ENCODE measurements around the gene CLCN2. TPM values are rescaled to one million over a fixed set of nuclear protein-coding genes. Genes with fewer than 3 reads are reported as not detected.

Gene CLCN2
- 3.3 and 4.4 TPM in 2 replicates for total RNA-seq

DNA sequence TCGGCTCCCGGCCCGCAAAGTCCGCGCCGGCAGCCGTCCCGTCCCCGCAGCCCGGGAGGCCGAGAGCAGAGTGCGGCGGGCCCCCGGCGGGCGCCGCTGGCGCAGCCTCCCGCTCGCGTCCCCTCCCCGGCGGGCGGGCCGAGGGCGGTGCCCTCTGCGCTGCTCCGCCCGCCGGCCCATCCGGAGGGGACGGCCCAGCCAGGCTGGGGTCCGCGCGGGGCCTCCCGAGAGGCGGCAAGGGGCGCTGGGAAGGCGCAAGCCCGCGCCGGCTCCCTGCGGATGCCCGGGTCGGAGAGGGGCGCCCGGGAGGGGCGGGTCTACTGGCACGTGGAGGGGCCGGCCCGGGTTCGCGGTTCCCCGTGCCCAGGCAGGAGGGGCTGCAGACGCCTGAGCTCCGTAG, at the start of gene CLCN2, which contains the start of gene POLR2H:
CLCN2 (minus strand) TSS at position 74 of the 400 bp plus-strand sequence. CDS start 126 bp downstream, outside the sequence.
POLR2H (plus strand) TSS at position 179 of the 400 bp plus-strand sequence. CDS start 1,783 bp downstream, outside the sequence.

DNA sequence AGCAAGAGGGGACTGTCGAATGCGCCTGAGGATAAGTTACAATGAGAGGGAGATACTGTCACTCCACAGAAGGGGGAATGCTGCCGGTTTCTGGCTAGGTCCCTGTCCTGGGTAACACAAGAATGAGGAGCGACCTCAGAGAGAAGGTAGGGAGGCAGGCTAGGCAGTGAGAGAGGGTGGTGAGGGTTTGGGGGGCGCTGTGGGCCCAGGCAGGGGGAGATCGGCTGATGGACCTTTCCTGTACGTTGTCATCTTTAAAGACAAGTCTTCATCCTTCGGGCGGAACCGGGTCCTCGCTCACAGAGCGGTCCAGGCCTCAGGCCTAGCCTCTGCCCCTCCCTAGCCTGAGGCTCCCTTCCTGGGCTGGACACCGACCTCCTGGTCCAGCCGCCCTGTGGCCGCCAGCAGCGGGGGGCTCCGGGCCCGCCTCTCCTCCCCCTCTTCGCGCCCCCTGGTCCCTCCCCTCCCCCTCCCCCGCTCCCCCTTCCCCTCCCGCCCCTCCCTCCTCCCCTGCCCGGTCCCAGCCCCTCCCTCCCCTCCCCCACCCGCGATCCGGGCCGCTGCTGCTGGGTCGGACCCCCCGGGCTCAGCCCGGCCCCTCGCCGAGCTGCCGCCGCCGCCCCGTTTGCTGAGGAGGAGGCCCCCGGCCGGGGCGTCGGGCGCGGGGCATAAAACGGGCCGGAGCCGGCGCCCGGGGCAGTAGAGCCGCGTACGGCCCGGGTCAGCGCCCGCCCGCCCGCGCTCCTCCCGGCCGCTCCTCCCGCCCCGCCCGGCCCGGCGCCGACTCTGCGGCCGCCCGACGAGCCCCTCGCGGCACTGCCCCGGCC, 18.2 kb upstream of the CLCN2 start, which contains the start of gene CHRD:
CHRD (plus strand) TSS at position 697 of the 827 bp plus-strand sequence. CDS start 265 bp downstream, outside the sequence.

DNA sequence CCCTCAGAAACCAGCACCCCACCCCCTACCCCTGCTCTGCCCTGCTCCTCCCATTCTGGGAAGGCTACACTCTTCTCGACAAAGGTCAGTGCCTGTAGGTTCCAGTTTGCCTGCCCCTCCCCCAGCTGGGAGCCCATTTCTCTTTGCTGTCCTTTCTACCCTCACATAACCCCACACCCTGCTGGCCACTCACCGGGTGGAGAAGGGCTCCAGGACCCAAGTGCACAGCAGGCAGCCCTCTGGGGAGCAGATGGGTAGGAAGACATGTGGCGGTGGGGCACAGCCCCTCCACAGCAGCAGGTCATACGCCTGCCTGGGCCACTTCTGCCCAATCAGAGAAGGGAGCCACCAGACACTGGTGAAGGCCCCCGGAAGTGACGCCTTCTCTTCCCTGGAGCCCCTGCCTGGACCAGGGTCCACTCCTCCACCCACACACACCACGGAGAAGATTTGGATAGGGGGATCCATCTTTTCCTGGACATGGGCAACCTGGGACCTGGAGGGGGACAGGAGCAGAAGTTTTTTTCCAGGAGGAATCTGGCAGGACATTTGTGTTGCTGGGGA, 16.6 kb upstream of the CLCN2 start, which contains the start of gene THPO:
THPO (minus strand) TSS at position 326 of the 564 bp plus-strand sequence. CDS start 1,948 bp downstream, outside the sequence.

DNA sequence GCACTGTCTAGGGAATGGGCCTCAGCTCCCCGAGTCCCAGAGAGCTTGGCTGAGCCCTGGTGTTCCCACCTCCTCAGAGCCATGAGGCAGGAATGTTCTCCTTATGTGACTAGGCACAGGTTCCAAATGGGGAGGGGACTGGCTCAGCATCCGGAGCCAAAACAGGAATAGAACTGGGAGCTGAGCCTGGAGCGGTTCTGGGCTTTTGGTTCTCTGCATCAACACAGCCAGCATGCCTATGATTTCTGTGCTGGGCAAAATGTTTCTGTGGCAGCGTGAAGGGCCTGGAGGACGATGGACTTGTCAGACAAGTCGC, 24.0 kb downstream of the CLCN2 start, which contains the start of gene FAM131A:
FAM131A (plus strand) TSS at position 202 of the 316 bp plus-strand sequence; CDS start at position 233, 31 bp downstream.

DNA sequence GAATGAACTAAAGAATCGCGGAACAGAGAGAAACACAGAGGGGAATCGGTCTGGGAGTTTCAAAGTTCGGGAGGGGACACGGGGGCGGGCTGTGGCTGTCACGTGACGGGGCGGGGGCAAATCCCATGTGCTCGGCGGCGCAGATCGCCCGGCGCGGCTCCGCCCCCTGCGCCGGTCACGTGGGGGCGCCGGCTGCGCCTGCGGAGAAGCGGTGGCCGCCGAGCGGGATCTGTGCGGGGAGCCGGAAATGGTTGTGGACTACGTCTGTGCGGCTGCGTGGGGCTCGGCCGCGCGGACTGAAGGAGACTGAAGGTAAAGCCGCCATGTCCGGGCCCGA, 47.1 kb downstream of the CLCN2 start, which contains the start of gene EIF4G1:
EIF4G1 (plus strand) TSS at position 244 of the 337 bp plus-strand sequence. CDS start 1,191 bp downstream, outside the sequence.

DNA sequence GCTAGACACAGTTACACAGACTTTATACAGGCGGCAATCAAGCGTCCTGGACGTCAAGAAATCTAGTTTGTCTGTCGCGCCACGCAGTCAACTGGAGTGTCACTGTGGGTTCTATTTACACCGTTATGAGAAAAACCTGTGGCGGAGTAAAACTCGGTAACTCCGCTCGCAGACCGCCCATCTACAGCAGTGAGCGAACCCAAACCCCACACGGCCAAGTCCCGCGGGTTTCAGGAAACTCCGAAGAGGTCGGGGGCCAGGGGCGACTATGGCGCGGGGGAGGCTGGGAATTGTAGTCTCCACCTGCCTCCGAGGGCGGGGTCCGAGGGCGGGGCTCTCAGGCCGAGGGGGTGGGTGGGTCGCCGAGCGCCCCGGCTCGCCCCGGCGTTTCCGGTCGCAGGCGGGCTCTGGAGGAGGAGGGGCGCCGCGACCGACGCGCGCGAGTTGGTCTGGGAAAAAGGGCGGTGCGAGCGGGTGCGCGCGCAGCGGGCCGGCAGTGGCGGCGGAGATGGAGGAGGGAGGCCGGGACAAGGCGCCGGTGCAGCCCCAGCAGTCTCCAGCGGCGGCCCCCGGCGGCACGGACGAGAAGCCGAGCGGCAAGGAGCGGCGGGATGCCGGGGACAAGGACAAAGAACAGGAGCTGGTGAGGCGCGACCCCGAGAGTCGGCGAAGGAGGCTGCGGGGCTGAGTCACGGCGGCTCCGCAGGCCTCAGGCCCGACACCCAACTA, 62.5 kb downstream of the CLCN2 start, which contains the start of gene PSMD2:
PSMD2 (plus strand) TSS at position 483 of the 729 bp plus-strand sequence; CDS start at position 509, 26 bp downstream.

Other genes with a start within 250 kb of the CLCN2 start
- gene EIF2B5, start 226.2 kb downstream of the CLCN2 start, total RNA-seq = 27.0 and 27.2 TPM in 2 replicates
- gene DVL3, start 206.2 kb downstream of the CLCN2 start, total RNA-seq = 45.7 and 57.3 TPM in 2 replicates
- gene AP2M1, start 186.8 kb downstream of the CLCN2 start, total RNA-seq = 363 and 399 TPM in 2 replicates
- gene ABCF3, start 175.4 kb downstream of the CLCN2 start, total RNA-seq = 64.6 and 69.0 TPM in 2 replicates
- gene VWA5B2, start 132.0 kb downstream of the CLCN2 start, total RNA-seq = 0.03 and 0.52 TPM in 2 replicates
- 43.6 and 51.5 TPM in 2 replicates for gene ALG3, start 112.6 kb downstream of the CLCN2 start, total RNA-seq
- gene EEF1AKMT4, start 111.9 kb downstream of the CLCN2 start, total RNA-seq = 2.2 and 2.9 TPM in 2 replicates
- 0.13 TPM in 2 replicates for gene CAMK2N2, start 100.1 kb downstream of the CLCN2 start, total RNA-seq
- gene ECE2, start 85.6 kb downstream of the CLCN2 start, total RNA-seq = 0.17 TPM in 1 of 2 replicates, not detected in the other
- 314 and 468 TPM in 2 replicates for gene PSMD2, start 62.4 kb downstream of the CLCN2 start, total RNA-seq
- gene EIF4G1, start 47.0 kb downstream of the CLCN2 start, total RNA-seq = 496 and 598 TPM in 2 replicates
- 26.5 and 44.6 TPM in 2 replicates for gene FAM131A, start 24.0 kb downstream of the CLCN2 start, total RNA-seq
- 54.1 and 55.5 TPM in 2 replicates for gene POLR2H, start 105 bp upstream of the CLCN2 start, total RNA-seq
- 0.10 and 0.46 TPM in 2 replicates for gene THPO, start 16.6 kb upstream of the CLCN2 start, total RNA-seq
- 1.5 and 10.9 TPM in 2 replicates for gene CHRD, start 18.4 kb upstream of the CLCN2 start, total RNA-seq
- 3.8 and 6.9 TPM in 2 replicates for gene EPHB3, start 200.2 kb upstream of the CLCN2 start, total RNA-seq